Caco-2 (cell line): ENCODE data around the gene ARMC2. TPM values are rescaled to one million over a fixed set of nuclear protein-coding genes. Genes with fewer than 3 reads are reported as not detected.

ENCODE experiments used
- BruUV-seq: library from RNA; stranded (reverse); fragments of 400-500 nt; replicated peaks from 2 replicates; lab custom pipeline; 2021; lab: Mats Ljungman, UMichigan
- CTCF ChIA-PET: fragments of 300-600 bp; sonication (Branson Sonifier 250); formaldehyde crosslinking; loops from one replicate; lab custom pipeline; 2022; ENCODE audit warnings: antibody characterized with exemption; lab: Charles Lee
- POLR2A ChIA-PET: fragments of 300-600 bp; sonication (Branson Sonifier 250); formaldehyde crosslinking; loops from one replicate; lab custom pipeline; 2022; ENCODE audit warnings: antibody characterized with exemption; lab: Charles Lee
- DNase-seq, 2 experiments: peaks; one replicate each; pipeline versions ENCODE4 v3.0.0 to v3.0.0-alpha.2; 2020 to 2022
- H3K27me3 ChIP-seq: replicated peaks from 2 replicates; pipeline ENCODE4 v1.6.0; 2011; ENCODE audit warnings: low read length; ENCODE audit not compliant: control insufficient read depth, insufficient read depth
- H3K36me3 ChIP-seq: 2 replicates; pipeline ENCODE4 v1.5.1; 2011; ENCODE audit warnings: low read length; ENCODE audit not compliant: control insufficient read depth, insufficient read depth
- H3K4me1 ChIP-seq: fragments of 250-450 bp; sonication (Bioruptor Pico); 2 replicates; pipeline ENCODE4 v1.5.1; 2020; ENCODE audit warnings: mild to moderate bottlenecking
- H3K4me3 ChIP-seq: 2 replicates; pipeline ENCODE4 v1.5.1; 2011; ENCODE audit warnings: low read depth, mild to moderate bottlenecking, control low read depth, low read length
- H3K9me3 ChIP-seq: fragments of 250-450 bp; sonication (Bioruptor Pico); 2 replicates; pipeline ENCODE4 v1.5.1; 2020; ENCODE audit warnings: mild to moderate bottlenecking, moderate library complexity
- H3K27ac Mint-ChIP-seq: one replicate; pipeline ENCODE4 v1.8.0; 2022; ENCODE audit warnings: mixed read lengths; ENCODE audit not compliant: unreplicated experiment
- H3K27me3 Mint-ChIP-seq: one replicate; pipeline ENCODE4 v1.8.0; 2022; ENCODE audit warnings: mixed read lengths; ENCODE audit not compliant: insufficient read depth, unreplicated experiment
- H3K36me3 Mint-ChIP-seq: one replicate; pipeline ENCODE4 v1.8.0; 2022; ENCODE audit warnings: mild to moderate bottlenecking, mixed read lengths; ENCODE audit not compliant: insufficient read depth, unreplicated experiment
- H3K4me1 Mint-ChIP-seq: one replicate; pipeline ENCODE4 v1.8.0; 2022; ENCODE audit warnings: low read depth, mixed read lengths; ENCODE audit not compliant: unreplicated experiment
- H3K4me3 Mint-ChIP-seq: one replicate; pipeline ENCODE4 v1.8.0; 2022; ENCODE audit warnings: mild to moderate bottlenecking, moderate library complexity, mixed read lengths; ENCODE audit not compliant: unreplicated experiment
- H3K9me3 Mint-ChIP-seq: one replicate; pipeline ENCODE4 v1.8.0; 2022; ENCODE audit warnings: mixed read lengths; ENCODE audit not compliant: unreplicated experiment
- intact Hi-C: fragments of 100-400 bp; cut with micrococcal nuclease; formaldehyde crosslinking; loops from one replicate; pipeline ENCODE4 v1.10.0; 2022; ENCODE audit not compliant: unreplicated experiment
- total RNA-seq: library from RNA; stranded (reverse); gene quantifications from 2 replicates; pipeline ENCODE4 v1.2.3, GENCODE V29; 2022
- TF ChIP-seq, protein P1 (sequence below), 2 experiments: fragments of 200-600 bp in 1 of 2; IDR thresholded peaks; 1 replicate in 1 of 2; 2 replicates in 1 of 2; pipeline versions ENCODE4 v1.5.1 to v1.8.0; 2011 to 2022; ENCODE audit warnings: antibody characterized with exemption in 1 of 2, control low read depth in 1 of 2, inconsistent platforms in 1 of 2, low read depth in 1 of 2, low read length in 1 of 2, mild to moderate bottlenecking in 1 of 2, moderate library complexity in 1 of 2; ENCODE audit not compliant: insufficient read depth in 1 of 2, severe bottlenecking in 1 of 2, unreplicated experiment in 1 of 2

The ARMC2 gene
- total RNA-seq, 1 experiment from 2014 or later: 7.8 TPM

DNA sequence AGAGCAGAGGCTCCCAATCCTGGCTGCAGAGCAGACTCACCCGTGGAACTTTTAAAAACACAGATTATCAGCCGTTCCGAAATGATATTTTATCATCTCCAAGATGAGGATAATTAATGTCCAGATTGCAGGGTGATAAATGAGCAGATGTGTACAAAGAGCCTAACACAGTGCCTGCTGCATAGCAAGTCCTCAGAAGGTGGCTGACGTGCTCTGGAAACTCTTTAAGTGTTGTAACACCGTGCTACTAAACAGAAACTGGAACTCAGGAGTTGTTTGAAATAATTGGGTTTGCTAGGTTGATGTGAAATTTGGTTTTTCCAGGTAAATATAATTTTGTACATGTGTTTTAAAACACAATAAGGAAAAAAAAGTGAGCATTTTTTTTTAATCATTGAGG lies 118.0 kb downstream of the ARMC2 start:
- Histone ChIP-seq H3K4me1 (peaks cover 14% of the 10 kb centered on the region; the same call in 1 of the 2 replicates), H3K36me3 (no peaks in the 10 kb centered on the region), H3K27me3 (no peaks in the 10 kb centered on the region), H3K9me3 (no peaks in the 10 kb centered on the region), H3K4me3 (no peak overlapping the region)
- CTCF ChIA-PET: no interaction called here
- DNase-seq: no peak
- TF ChIP-seq, protein P1, sequence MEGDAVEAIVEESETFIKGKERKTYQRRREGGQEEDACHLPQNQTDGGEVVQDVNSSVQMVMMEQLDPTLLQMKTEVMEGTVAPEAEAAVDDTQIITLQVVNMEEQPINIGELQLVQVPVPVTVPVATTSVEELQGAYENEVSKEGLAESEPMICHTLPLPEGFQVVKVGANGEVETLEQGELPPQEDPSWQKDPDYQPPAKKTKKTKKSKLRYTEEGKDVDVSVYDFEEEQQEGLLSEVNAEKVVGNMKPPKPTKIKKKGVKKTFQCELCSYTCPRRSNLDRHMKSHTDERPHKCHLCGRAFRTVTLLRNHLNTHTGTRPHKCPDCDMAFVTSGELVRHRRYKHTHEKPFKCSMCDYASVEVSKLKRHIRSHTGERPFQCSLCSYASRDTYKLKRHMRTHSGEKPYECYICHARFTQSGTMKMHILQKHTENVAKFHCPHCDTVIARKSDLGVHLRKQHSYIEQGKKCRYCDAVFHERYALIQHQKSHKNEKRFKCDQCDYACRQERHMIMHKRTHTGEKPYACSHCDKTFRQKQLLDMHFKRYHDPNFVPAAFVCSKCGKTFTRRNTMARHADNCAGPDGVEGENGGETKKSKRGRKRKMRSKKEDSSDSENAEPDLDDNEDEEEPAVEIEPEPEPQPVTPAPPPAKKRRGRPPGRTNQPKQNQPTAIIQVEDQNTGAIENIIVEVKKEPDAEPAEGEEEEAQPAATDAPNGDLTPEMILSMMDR (IDR thresholded peaks at IDR 0.05; ENCODE audit: insufficient read depth in 1 of 2, low read depth in 1 of 2, low read length in 1 of 2, severe bottlenecking in 1 of 2, unreplicated experiment in 1 of 2): no peak
- Mint-ChIP-seq H3K36me3 (no peaks in the 10 kb centered on the region), H3K4me1 (peaks cover 7% of the 10 kb centered on the region), H3K27me3 (no peaks in the 10 kb centered on the region), H3K27ac (no peak overlapping the region), H3K9me3 (no peaks in the 10 kb centered on the region), H3K4me3 (no peak overlapping the region)
- POLR2A ChIA-PET: no interaction called here
- no TSS peak for BruUV-seq
- intact Hi-C loops: no loop called here

DNA sequence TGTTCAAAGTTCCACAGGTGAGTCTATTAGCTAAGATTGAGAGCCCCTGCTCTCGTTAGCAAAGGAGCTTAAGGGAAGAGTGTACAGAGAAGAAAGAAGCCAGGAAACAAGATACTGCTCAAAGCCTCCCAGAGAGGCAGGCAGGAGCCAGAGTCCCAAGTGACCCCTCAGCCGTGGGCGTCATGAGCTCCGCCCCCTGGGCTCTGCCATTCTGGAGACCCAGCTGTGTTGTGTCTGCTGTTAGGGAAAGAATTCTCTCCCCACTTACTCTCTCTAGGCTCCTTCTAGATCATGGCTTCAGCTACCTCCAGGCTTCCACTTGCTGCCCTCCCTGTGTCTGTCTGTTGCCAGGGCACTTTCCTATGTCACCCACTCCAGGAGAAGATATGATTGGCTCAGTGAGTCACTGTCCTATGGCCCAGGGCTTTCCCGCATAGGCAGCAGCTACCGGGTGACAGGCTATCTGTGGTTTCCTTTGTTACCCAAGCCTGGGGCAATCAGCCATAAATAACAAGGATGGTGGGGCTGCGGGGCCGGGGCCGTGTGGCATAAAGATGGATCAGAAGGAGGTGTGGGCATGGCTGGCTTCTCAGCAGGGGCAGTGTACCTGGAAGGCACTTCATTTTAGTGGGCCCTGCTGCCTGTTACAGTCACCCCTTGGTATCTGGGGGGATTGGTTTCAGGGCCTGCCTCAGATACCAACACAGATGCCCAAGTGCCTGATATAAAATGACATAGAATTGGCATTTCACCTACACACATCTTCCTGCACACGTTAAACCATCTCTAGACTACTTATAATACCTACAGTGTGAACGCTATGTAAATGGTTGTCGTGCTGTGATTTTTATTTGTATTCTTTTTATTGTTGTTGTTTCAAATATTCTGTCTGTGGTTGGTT lies 118.9 kb downstream of the ARMC2 start:
- Histone ChIP-seq H3K27me3 (no peaks in the 10 kb centered on the region), H3K4me3 (no peak overlapping the region), H3K36me3 (no peaks in the 10 kb centered on the region), H3K4me1 (peaks cover 21% of the 10 kb centered on the region), H3K9me3 (no peaks in the 10 kb centered on the region)
- DNase-seq: peak in 1 of 2 experiments; percentile 13
- H3K36me3 Mint-ChIP-seq: no peaks in the 10 kb centered on the region
- ChIA-PET CTCF (no interaction called here), POLR2A (no interaction called here)
- no peak overlapping the region for H3K4me3 Mint-ChIP-seq
- no peaks in the 10 kb centered on the region for H3K27me3 Mint-ChIP-seq
- intact Hi-C loops: no loop called here
- no peaks in the 10 kb centered on the region for H3K9me3 Mint-ChIP-seq
- BruUV-seq: no TSS peak
- peaks cover 7% of the 10 kb centered on the region for H3K4me1 Mint-ChIP-seq
- TF ChIP-seq, protein P1 (IDR thresholded peaks at IDR 0.05; ENCODE audit: insufficient read depth in 1 of 2, low read depth in 1 of 2, low read length in 1 of 2, severe bottlenecking in 1 of 2, unreplicated experiment in 1 of 2): no peak
- H3K27ac Mint-ChIP-seq: peak overlapping the region; percentile 24

DNA sequence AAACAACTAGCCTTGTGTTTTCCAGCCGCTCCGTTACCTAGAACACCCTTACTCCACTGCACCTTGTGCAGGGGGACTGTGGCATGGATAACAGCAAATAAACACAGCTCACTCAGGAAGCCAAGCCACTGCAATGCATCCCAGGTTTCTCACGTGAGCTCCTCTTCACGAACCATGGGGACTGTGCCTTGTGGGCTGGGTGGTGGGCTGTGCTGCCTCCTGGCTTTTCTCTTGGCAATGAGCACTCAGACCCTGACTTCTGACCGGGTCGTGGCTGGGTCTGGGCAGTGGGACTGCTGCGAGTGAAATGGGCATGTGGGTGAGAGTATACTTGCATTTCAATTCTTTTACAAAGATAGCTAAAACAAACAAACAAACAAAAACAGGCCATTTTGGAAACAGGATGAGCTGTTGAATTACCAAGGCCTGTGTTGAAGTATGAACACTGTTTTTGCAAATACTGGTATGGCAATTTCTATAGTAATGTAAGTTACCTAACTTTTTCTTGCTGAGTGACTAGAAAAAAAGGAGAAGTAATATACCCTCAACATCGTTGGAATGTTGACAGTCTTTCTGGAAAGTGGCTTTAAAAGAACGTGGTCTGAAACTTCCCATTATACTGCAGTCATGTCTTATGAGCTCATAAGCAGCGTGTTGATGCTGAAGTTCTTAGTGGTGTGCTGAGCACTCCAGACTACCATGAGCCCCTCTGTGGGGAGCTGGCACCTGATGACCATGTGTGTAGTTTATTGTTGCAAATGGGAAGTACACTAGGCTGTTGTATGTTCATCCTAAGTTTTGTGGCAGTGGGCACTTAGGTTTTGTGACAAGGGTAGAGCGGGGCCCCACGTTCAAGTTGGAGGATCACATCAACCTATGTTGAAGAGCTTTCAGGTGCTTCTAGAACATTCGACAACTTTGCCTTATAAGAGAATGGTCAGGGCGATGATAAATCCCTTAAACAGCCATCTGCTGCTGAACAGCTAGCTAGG lies 120.4 kb downstream of the ARMC2 start:
- ChIA-PET POLR2A (interaction anchor here (0.8 kb wide), 1 partner anchor 121 kb away, joined by 3 read pairs; the partner anchor contains the start of gene ARMC2), CTCF (interaction anchor here (0.6 kb wide), 2 partner anchors 52 to 76 kb away, joined by 3 read pairs; no protein-coding TSS in a partner anchor)
- TF ChIP-seq, protein P1 (IDR thresholded peaks at IDR 0.05; ENCODE audit: insufficient read depth in 1 of 2, low read depth in 1 of 2, low read length in 1 of 2, severe bottlenecking in 1 of 2, unreplicated experiment in 1 of 2): no peak
- no peaks in the 10 kb centered on the region for H3K9me3 ChIP-seq
- Mint-ChIP-seq H3K4me3 (no peak overlapping the region), H3K27me3 (no peaks in the 10 kb centered on the region), H3K36me3 (no peaks in the 10 kb centered on the region), H3K27ac (no peak overlapping the region), H3K9me3 (no peaks in the 10 kb centered on the region), H3K4me1 (peaks cover 7% of the 10 kb centered on the region)
- peaks cover 25% of the 10 kb centered on the region for H3K4me1 ChIP-seq
- intact Hi-C loops: no loop called here
- H3K27me3 ChIP-seq: no peaks in the 10 kb centered on the region
- no peak for DNase-seq
- no TSS peak for BruUV-seq
- no peaks in the 10 kb centered on the region for H3K36me3 ChIP-seq
- no peak overlapping the region for H3K4me3 ChIP-seq
